GM12878 (cell line): ENCODE results near the gene EFTUD2.

Experiments
- HCFC1 ChIP-seq: fragments of 150-350 bp; IDR thresholded peaks from 2 replicates; pipeline ENCODE4 v1.6.1; 2014; ENCODE audit warnings: low read length
- NRF1 ChIP-seq: conservative IDR thresholded peaks from 2 replicates; pipeline ENCODE4 v1.6.1; 2011; ENCODE audit warnings: mild to moderate bottlenecking, low read depth, low read length, improper control_type of control experiment
- TF ChIP-seq, protein P1 (sequence below): fragments of 450-650 bp; IDR thresholded peaks from 2 replicates; pipeline ENCODE4 v1.6.1; 2016; ENCODE audit warnings: mild to moderate bottlenecking, moderate library complexity, borderline replicate concordance

- TF ChIP-seq, protein P1, sequence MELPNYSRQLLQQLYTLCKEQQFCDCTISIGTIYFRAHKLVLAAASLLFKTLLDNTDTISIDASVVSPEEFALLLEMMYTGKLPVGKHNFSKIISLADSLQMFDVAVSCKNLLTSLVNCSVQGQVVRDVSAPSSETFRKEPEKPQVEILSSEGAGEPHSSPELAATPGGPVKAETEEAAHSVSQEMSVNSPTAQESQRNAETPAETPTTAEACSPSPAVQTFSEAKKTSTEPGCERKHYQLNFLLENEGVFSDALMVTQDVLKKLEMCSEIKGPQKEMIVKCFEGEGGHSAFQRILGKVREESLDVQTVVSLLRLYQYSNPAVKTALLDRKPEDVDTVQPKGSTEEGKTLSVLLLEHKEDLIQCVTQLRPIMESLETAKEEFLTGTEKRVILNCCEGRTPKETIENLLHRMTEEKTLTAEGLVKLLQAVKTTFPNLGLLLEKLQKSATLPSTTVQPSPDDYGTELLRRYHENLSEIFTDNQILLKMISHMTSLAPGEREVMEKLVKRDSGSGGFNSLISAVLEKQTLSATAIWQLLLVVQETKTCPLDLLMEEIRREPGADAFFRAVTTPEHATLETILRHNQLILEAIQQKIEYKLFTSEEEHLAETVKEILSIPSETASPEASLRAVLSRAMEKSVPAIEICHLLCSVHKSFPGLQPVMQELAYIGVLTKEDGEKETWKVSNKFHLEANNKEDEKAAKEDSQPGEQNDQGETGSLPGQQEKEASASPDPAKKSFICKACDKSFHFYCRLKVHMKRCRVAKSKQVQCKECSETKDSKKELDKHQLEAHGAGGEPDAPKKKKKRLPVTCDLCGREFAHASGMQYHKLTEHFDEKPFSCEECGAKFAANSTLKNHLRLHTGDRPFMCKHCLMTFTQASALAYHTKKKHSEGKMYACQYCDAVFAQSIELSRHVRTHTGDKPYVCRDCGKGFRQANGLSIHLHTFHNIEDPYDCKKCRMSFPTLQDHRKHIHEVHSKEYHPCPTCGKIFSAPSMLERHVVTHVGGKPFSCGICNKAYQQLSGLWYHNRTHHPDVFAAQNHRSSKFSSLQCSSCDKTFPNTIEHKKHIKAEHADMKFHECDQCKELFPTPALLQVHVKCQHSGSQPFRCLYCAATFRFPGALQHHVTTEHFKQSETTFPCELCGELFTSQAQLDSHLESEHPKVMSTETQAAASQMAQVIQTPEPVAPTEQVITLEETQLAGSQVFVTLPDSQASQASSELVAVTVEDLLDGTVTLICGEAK, result peak; percentile 87
- TF ChIP-seq NRF1 (no peak; the same call in 1 of the 2 replicates), HCFC1 (peak; percentile 92)
These were observed at the start of gene EFTUD2 for GRCh38 chr17:44899074-44899782.
